Measurements from ENCODE around the gene VPS4B.

The VPS4B gene

DNA sequence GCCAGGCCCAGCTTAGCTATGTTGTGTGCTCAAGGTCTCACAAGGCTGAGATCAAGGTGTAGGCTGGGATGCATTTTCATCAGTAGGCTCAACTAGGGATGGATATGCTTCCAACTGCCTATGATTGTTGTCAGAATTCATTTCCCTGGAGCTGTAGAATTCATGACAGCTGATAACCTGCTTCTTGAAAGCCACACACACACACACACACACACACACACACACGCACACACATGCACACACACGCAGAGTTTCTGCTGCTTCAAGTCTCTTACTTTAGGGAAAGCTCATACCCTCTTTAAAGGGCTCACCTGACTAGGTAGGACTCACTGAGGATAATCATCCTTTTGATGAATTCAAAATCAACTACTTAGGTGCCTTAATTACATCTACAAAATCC is 8.2 kb upstream of the VPS4B start:
- no peak for DNase-seq (ENCODE audit: low spot score)

DNA sequence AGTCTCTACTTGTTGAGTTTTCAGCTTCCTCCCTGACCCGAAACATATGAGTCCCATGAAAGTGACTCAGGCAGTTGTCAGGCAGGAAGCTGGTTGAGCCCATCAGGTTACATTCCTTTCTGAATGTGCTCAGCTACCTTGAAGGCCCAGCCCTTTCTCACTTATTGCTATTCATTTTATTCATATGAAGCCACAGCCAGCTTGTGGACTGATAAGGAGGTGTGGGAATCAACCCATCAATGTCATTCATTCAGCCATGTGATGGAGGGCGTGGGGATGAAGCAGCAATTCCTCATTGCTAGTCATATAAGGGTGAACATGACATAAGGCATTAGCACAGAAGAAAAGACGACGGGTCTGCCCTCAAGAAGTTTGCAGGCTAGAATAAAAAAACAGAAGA is 5.3 kb upstream of the VPS4B start:
- DNase-seq (ENCODE audit: low spot score), result peak; percentile 52

DNA sequence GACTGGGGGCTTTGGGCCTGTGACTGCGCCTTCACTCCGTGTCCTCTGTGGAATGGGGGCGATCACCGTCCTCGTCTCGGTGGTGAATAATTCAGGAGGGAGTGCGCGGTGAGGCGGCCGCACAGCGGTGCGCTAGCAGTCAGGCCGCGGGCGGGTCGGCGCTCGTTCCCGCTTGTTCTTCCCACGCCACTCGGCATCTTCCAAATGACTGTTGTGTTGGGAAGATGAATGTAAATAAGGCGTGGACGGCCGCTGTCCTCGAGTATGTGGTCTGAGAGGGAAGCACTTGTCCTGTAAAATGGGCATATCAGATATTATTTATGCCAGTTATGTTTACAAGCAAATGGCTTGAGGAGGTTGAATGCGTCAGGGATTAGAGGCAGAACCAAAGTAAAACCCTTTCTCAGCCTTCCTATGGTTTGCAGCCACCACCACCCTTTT is 608 bp upstream of the VPS4B start:
- DNase-seq (ENCODE audit: low spot score), result no peak

DNA sequence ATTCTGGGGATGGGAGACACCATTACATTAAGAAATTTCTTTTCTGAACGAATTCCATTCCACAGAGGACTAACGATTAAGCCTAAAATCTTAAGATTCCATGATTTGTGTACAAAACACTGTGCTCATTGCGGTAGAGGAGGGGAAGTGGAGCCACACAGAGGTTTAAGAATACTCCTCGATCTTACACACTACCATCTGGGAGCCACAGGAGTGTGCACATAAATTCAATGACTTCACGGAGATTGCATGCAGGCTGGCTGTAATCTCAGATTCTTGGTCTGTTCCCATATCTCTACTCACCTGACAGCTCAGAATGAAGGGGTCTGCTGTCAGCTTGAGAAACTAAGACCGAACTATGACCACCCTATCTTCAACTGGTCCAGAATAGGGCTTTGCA is 762 bp downstream of the VPS4B start:
- no peak for DNase-seq (ENCODE audit: low spot score)

DNA sequence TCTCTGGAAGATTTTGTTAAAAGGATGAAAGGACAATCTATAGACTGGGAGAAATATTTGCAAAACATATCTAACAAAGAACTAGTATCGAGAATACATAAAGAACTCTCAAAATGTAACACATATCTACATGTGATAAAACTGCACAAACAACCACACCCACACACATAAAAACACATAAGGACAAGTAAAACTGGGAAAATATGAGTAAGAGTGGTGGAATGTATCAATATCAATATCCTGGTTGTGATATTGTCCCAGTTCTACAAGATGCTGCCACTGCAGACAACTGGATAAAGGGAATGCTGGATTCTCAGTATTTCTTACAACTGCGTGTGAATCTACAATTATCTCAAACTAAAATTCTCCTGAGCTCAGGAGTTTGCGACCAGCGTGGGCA is 9.3 kb downstream of the VPS4B start:
- DNase-seq (ENCODE audit: low spot score), result no peak

DNA sequence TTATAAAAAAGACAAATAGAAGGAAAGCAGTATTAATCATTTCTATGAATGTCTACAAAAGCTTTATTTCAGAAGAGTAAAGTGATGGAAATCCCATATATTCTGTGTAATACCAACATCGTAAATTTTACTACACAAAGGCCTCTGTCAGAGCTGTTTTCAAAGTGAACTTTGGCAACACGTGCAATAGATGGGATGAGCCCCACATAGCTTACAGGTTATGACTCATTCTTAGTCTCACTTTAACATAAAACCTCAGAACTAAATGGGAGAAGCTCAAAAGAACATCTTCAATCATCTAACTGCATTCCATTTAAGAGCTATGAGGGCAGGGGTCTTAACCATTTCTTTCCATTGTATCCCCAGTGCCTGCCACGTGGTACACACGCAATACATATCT is 11.5 kb downstream of the VPS4B start:
- peak; percentile 34 for DNase-seq (ENCODE audit: low spot score)

DNA sequence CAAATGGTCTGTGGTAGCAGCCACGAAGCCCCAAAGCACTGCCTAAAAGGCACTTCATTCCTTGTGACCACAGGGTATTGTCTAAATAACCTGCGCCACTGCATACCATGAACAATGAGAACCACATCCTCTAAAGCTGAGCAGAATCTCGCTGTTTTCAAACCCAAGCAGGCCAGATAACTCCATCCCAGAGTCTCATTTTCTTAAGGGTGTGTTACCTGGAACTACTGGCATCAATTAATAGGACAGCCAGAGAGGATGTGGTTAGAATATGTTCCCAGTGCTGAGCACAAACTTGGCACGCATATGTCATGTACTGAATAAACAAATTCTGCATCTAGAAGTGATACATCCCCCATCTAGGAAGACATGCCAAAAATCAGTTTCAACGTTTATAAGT is 13.0 kb downstream of the VPS4B start:
- DNase-seq (ENCODE audit: low spot score), result no peak

DNA sequence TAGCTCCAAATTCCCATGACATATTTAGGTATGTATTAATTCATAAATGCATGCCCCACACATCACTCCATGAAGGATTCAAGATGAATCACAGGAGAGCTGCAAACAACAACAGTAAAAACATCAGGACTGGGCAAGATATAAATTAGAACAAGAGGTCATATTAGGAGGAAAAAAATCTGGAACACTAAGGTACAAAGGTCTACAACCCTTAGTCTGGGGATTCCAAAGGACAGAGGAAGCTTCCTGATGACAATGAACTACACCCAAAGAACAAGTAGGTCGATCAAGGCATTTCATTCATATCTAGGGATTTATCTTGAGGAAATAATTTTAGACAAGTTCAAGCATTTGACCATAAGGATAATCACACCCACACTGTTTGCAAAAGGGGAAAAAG is 14.5 kb downstream of the VPS4B start:
- no peak for DNase-seq (ENCODE audit: low spot score)

DNA sequence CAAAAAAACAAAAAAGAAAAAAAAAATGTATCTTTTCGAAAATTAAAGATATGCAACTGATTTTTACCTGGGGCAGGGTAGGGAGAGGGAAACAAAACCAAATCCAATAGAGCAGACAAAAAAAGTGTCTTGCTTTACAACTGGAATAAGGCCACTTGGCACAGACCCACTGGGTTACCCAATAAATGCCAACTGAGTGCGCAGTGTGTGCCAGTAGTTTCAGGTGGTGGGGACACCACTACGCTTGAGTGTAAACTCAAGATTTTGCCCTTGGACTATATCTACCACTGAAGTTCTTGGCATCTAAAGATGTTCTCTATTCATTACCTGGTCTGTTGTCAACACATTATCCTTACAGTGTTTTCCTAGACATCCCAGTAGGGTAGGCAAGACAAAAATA is 16.3 kb downstream of the VPS4B start:
- no peak for DNase-seq (ENCODE audit: low spot score)

DNA sequence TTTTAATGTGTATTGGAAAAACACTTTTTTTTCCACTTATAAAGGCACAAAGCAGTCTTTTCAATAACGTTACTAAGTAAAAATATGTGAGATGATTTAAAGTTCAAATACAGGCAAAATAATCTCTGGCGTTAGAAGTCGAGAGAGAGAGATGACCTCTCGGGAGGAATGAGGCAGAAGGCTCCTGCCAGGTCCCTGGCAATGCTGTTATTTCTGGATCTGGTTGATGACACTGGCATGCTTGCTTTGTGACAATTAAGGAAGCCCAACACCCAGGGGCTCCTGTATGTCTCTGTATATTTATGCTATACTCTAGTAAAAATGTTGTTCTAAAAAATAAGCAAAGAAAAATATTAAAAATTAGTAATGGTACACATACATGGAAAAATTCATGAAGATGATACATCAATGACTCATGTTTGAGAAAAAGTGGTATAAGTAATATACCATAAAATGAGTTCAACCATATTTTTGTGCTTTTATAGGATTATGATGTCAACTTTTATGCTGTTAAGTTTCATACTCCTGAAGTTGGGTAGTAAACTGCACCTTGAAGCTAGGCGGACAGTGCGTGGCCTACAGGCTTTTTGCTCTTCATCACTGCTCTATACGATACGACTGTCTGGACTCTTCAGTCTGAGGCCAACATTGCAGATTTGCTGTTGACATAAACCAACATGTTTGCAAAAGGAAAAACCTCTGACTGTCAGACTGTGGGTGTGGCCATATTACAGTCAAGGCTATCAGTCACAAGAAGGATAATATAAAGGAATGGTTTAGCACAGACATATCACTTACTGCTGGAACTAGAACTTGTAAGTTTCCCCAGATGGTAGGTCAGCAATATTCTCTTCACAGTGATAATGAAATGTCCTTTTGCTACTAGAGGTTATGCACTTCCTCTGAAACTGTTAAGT is 19.8 kb downstream of the VPS4B start:
- DNase-seq (ENCODE audit: low spot score), result no peak

DNA sequence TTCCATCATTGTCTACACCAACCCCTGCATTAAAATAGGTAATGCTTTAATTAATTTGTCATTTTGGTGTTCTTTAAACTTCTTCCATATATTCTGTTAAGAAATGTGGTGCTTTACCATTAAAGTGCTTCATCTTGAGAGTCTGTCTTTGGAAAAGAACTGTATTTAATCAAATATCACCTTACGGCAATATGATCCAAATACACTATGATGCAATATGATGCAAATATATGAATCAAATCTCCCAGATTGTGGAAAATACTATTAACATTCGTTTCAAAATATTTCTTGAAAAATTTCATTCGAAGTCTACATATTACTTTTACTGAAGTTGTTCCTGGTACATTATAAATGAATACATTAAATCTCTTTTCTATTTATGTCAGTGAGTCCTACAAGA is 23.0 kb downstream of the VPS4B start:
- no peak for DNase-seq (ENCODE audit: low spot score)

DNA sequence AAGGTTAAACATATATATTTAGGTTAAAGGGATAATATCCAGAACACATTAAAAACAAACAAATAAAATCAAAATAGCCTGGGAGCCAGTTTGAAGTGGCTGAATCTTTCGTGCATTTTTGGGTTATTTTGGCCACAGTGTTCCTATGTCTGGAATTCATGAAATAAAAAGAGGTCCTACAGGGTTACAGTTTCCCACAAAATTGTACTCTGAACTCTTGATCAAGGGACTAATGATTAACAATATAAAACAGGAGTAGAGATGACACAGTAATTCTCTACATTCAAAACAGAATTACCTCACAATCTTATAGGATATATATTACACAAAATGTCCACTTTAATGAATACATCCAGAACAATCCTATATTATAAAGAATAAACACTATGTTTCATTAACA is 24.9 kb downstream of the VPS4B start:
- no peak for DNase-seq (ENCODE audit: low spot score)

DNA sequence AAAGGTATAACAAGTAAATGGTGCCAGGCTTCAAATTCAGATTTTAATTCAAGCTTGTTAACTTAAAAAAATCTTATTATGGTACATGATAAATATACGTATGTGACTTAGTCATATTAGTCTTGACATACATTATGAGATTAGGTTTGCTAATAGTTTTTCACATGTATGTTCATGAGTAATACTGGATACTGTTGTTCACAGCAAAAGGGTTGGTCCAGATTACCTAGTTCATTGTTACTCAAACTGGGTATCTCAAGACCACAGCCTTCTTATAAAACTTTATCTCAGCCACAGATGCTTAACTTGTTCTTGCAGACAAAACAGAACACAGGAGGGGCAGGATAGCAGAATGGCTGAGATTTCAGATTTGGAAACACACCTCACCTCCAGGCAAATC is 26.8 kb downstream of the VPS4B start:
- no peak for DNase-seq (ENCODE audit: low spot score)

DNA sequence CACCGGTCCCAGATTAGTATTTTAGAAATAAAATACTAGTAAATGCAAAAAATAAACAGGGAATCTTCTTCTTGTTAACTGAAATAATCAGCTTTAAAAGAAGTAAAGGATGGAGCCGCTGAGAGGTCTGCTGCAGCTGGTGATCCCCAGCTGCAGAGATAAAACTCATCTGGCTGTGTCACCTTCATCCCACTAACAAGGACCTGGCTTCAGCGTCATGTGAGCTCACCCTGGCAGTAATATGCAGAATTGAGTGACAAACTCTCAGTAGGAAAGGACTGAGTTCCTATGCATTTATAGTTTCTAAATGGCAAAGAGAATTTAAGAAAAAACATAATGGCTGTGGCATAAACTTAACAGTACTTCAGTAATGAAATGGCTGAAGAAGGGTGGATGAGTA is 27.3 kb downstream of the VPS4B start:
- DNase-seq (ENCODE audit: low spot score), result no peak

DNA sequence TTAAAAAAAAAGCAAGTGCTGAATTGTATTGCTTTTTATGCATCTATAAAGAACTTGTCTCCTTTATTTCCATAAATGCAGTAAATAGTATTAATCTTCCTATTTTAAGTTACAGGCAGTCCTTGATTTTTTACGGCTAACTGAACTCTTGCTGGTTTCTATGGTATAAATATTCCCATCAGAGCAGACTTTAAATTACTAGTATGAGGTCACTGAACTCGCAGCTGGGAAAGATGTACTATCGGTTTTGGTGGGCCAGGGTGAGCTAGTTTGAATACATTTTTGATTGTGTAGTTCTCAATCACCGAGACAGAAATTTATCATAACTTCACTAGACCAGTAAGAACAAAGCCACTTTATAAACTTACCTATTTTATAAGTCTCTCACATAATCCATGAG is 34.4 kb downstream of the VPS4B start:
- DNase-seq (ENCODE audit: low spot score), result no peak

DNA sequence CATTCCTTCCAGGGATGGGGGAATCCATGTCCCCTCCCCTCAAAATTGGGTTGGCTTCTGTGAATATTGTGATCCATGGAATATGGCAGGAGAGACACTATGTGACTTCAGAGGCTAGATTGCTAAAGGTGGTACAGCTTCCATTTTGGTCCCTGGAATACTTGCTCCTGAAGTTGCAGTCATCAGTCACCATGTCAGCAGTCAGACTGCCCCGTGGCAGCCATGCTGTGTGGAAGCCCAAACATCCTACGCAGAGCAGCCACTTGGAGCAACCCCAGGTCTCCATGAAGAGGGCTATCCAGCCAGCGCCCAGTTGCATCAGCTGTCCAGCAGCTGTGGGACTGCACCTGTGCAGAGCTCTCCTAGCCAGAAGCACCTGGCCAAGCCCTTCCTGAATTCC is 39.4 kb downstream of the VPS4B start:
- no peak for DNase-seq (ENCODE audit: low spot score)

DNA sequence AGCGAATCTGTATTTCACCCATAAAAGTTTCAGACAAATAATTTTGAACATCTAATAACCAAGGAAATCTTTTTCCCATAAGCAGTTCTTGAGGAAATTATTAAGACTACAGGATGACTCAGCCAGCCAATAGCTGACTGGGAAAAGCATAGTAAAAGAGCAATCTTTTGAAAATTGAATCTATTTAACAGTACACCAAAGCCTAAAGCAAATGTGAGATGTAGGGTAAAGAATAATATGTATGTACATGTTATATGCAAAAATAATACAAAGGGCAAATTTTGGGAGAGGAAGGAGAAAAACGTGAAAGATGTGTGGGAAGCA is 42.7 kb downstream of the VPS4B start:
- DNase-seq (ENCODE audit: low spot score), result no peak

DNA sequence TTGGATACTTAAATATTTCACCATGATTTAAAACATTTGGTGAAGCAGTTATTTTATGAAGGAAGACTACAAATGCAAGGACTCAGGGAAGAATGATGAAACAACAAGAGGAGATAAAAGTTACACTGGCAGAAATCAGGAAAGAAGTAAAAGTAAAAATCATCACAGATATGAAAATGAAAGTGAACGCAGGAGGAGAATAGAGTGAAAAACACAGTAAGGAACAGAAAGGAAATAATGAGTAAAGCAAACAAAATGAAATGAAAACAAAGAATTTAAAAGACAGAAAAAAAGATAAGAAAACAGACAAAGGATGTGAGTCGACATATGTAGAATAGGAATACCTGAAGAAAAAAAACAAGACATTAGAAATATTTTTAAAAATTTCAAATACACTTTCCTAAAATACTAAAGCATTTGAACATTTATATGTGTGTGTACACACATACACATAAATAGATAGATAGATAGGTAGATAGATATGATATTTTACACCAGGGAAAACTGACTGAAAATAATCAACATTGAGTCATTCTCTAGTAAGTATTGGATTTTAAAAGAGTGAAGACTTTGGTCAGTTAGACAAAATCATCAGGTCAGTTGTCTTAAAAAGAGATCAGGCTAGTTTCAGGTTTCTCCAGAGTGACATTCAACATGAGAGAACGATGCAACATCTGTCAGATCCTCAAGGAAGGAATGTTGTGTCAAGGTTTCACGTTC is 43.2 kb downstream of the VPS4B start:
- no peak for DNase-seq (ENCODE audit: low spot score)

DNA sequence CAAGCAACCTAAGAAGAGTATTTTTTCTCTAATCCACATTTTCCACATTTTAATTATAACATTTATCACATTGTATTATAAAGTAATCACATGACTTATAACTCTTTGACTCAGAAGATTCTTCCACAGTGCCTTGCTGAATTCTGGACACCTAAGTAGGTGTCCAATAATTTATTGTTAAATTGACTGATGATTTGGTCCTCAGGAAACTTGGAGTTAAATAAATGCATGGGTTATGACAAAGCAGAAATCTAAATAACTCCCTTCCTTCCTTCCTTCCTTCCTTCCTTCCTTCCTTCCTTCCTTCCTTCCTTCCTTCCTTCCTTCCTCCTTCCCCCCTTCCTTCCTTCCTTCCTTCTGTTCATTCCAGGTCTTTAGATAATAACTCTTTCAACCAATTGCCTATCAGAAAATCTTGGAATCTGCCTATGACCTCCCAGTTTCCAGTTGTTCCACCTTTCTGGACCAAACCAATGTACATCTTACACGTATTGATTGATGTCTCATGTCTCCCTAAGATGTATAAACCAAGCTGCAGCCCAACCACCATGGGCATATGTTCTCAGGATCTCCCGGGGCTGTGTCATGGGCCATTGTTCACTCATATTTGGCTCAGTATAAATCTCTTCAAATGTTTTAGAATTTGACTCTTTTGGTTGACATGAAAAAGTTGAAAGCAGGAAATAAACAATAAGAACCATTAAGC is 44.8 kb downstream of the VPS4B start:
- DNase-seq (ENCODE audit: low spot score), result no peak

DNA sequence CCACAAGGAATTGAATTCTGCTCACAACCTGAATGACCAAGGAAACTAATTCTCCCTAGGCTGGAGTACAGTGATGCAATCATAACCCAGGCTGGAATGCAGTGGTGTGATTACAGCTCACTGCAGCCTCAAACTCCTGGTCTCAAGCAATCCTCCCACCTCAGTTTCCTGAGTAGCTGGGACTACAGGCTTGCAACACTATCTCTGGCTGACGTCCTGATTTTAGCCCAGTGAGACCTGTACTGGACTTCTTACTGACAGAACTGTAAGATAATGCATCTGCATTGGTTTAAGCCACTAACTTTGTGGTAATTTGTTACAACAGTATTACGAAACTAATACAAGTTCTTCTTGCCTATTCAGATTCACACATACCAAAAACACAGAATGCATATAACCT is 45.7 kb downstream of the VPS4B start:
- DNase-seq (ENCODE audit: low spot score), result no peak

DNA sequence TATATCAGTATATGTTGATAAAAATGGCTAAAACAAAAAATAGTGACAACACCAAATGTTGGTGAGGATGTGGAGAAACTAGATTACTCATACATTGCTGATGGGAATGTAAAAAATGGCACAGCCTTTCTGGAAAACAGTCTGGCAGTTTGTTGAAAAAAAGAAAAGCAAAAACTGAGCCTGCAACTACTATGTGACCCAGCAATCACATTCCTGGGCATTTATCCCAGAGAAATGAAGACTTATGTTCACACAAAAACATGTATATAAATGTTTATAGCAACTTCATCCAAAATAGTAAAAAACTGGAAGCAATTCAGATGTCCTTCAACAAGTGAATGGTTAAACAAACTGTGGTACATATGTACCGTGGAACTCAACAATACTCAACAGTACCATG is 47.7 kb downstream of the VPS4B start:
- DNase-seq (ENCODE audit: low spot score), result no peak

DNA sequence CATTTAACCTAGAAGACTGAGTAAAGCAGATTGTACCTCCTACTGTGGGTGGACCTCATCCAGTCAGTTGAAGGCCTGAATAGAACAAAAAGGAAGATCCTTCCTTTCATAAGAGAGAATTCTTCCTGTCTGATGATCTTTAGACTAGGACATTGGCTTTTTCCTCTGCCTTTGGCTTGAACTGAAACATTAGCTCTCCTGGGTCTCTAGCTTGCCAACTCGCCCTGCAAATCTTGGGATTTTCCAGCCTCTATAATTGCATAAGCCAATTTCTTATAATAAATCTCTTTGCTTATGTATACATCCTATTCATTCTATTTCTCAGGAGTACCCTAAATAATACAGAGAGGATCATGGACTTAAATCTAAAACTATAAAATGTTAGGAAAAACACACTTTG is 49.1 kb downstream of the VPS4B start:
- no peak for DNase-seq (ENCODE audit: low spot score)

DNA sequence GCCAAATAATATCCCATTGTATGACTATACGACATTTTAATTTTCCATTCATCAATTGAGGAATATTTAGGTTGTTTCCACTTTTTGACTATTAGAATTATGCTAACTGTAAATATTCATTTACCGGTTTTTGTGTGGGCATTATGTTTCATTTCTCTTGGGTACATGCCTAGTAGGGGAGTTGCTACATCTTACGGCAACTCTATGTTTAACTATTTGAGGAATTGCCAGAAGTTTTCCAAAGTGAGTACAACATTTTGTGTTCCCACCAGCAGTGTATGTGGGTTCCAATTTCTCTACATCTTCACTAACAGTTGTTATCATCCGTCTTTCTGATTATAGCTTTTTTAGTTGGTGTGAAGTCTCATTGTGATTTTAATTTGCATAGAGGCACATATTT is 53.7 kb downstream of the VPS4B start:
- DNase-seq (ENCODE audit: low spot score), result no peak

Measured in kidney capillary endothelial cell (primary cell).